ENCODE results near the gene TBX4.

The TBX4 gene

DNA sequence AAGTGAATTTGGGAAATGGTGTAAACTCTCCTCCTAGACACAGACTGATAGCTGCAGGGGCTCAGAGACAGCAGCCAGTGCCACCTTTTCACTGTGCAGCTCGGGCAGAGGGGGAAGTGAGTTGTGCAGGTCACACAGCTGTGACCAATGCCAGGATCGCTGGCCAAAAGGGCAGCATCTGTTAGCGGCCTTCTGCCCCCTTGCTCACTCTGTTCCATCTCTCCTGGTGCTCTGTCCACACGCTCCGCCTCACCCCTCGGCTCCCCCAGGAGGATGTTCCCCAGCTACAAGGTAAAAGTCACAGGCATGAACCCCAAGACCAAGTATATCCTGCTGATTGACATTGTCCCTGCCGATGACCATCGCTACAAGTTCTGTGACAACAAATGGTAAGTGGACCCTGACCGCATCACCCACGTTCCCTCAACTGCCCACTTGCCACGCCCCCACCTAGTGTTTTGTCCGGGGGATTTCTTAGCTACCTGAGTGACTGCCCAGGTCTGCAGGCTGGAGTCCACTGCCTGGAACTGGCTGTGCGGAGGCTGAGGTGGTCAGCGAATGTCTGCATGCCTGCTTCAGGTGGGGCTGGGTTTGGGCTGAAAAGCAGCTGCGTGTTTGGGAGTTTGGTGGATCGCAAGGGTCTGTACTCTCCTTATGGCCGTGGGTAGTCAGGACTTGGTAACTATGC is 13.5 kb downstream of the TBX4 start:
- no peak for DNase-seq (ENCODE audit: low read depth)

DNA sequence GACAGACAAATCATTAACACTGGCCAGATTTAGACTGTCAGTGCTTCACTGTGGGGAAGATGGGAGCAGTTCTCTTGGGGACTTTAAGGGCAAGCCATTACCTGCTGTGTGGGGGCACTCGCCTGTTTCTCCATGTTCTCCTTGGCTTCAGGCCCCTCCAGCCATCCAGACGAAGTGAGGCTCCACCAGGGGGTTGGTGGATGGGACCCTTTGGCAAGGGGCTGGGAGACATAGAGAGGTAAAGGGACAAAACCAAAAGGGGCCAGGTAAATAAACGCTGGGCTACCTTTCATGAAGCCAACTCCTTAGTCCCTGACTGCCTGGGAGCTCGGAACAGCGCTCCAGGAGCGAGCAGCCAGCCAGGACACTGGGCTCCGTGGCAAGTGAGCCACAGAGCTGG is 14.0 kb downstream of the TBX4 start:
- no peak for DNase-seq (ENCODE audit: low read depth)

GRCh38 chr17:61467416-61468262 is 15.4 kb downstream of the TBX4 start:
- no peak for DNase-seq (ENCODE audit: low read depth)

GRCh38 chr17:61468263-61468907 is 16.2 kb downstream of the TBX4 start:
- no peak for DNase-seq (ENCODE audit: low read depth)

- DNase-seq (ENCODE audit: low read depth) = no peak
These were observed 17.3 kb downstream of the TBX4 start for GRCh38 chr17:61469474-61469873.

- DNase-seq (ENCODE audit: low read depth) = no peak
These were observed 17.7 kb downstream of the TBX4 start for GRCh38 chr17:61469949-61470348.

DNA sequence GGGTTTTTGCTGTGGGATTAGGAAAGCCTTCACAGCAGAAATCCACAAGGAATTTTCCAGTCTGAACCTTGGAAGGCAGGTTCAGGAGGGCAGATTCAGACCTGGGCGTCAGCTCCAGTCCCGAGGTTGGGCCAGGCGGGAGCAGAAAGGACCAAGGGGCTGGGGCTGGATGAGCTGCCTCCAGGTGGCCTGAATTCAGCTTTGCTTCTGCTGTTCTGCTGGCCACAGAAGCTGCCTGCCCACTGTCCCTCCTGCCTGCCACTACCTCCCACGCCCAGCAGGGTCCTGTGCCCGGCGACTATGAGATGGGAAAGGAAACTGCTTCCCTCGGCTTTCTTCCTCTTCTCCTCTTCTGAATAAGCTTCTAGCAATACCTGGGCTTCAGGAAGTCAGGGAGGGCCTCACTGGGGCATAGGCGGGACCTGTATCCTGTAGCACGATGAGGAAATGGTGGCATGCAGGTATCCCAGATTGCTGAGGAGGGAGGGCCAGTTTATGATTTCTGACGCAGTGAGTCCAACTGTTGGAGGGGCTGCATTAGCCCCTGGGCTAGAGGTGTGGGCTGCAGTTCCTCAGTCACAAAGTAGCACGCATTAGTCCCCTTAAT is 18.4 kb downstream of the TBX4 start:
- no peak for DNase-seq (ENCODE audit: low read depth)

GRCh38 chr17:61474235-61474927 is 22.2 kb downstream of the TBX4 start:
- no peak for DNase-seq (ENCODE audit: low read depth)

GRCh38 chr17:61474934-61475333 is 22.7 kb downstream of the TBX4 start:
- DNase-seq (ENCODE audit: low read depth) = no peak

- no peak for DNase-seq (ENCODE audit: low read depth)
These were observed 23.5 kb downstream of the TBX4 start for GRCh38 chr17:61475726-61476125.

- no peak for DNase-seq (ENCODE audit: low read depth)
These were observed 24.4 kb downstream of the TBX4 start for GRCh38 chr17:61476476-61477203.

GRCh38 chr17:61477204-61477834 is 25.1 kb downstream of the TBX4 start:
- no peak for DNase-seq (ENCODE audit: low read depth)

- no peak for DNase-seq (ENCODE audit: low read depth)
These were observed 26.0 kb downstream of the TBX4 start for GRCh38 chr17:61478026-61478789.

DNA sequence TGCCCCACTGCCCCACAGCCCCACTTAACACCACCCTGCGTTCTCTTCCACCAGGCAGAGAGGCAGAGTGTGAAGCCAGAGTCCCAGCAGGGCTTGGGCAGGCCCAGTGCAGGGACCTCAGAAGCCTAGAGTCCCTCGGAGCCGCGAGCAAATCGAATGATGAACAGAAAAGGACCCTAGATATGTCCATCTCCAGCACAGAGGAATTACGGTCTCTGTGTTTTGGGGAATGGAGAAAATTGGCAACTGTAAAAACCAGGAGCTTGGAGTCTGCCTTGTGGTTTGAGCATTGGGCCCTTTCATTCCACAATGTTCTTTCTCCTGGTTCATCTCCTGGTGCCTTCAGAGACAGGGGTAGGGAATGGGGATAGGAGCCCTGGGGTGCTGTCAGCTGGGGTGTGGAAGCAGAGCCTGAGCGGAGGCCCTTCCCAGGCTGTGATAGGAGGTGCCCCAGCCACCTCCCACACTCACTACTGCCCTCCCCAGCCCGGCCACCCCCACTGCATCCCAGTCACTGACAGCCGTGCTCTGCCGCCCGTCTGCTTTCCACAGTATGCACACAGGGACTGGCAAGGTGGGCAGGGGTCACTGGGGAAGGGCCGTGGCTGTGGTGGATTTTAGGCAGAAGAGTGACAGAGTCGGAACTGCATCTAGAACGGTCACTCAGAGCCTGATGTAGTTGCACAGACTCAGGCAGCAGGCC is 26.7 kb downstream of the TBX4 start:
- no peak for DNase-seq (ENCODE audit: low read depth)

DNA sequence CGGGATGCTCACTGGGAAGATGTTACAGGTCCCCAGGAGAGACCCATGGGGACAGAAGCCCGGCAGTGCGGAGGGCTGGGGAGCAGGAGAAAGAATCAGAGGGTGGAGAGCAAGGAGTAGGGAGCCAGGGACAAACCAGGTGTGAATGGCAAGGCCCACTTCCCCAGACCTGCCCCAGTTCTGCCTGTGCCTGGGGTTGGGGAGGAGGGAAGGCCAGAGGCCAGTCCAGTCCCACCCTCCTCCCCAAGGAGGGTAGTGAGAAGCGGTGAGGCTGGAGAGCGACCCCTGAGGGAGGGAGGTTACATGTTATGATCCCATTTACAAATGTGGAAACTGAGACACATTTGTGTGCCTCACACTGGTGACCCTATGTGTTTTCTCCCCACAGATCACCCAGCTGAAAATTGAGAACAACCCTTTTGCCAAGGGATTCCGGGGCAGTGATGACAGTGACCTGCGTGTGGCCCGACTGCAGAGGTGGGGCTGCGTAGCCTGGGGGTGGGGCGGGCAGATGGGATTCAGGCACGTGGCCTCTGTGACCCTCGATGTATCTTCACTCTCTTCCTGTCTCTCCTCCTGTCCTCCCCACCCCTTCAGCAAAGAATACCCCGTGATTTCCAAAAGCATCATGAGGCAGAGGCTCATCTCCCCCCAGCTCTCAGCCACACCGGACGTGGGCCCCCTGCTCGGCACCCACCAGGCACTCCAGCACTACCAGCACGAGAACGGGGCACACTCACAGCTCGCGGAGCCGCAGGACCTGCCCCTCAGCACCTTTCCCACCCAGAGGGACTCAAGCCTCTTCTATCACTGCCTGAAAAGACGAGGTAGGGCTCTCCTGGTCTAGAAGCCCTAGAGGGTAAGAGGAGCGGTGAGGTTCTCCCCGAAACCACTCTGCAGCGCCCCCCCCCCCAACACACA is 27.5 kb downstream of the TBX4 start:
- DNase-seq (ENCODE audit: low read depth) = no peak

DNA sequence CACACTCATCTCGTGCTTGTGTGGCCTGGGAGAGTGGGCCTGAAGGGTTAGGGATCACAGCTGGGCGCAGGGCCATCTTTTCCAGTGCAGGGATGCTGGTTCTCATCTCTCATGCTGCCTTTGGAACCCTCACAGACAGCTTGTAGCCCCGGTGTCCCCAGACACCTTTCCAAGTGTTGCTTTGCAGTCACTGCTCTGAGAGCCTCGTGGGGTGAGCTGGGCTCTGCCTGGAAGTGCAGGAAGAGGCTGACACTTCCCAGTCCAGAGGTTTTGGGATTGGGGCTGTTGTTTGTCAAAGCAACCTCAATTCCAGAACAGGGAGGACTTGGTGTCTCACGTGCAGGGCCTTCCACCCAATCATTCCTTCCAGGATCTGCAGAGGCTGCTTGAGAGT is 28.2 kb downstream of the TBX4 start:
- no peak for DNase-seq (ENCODE audit: low read depth)

- DNase-seq (ENCODE audit: low read depth) = no peak
These were observed 29.2 kb downstream of the TBX4 start for GRCh38 chr17:61481421-61481820.

- DNase-seq (ENCODE audit: low read depth) = no peak
These were observed 30.2 kb downstream of the TBX4 start for GRCh38 chr17:61482467-61482866.
